ENCODE data around the gene TMEM156.

DNA sequence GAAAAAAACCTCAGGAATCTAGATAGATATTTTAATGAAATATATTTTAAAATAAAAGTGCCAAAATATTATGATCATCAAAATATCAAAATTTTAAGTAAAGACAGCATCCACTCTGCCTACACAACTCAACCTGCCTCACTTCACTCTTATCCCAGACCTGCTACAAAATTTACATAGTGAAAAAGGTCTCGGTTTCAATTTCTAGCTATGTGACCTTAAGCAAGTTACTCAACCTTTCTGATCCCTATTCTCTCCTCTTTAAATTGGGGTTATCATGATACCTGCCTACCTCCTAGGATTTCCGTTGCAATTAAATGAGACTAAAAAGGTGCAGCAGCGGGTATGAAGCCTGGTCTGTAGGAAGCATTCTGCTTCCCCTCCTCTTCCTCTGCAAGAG lies 91.7 kb downstream of the TMEM156 start:
- TF ChIP-seq, protein P1, sequence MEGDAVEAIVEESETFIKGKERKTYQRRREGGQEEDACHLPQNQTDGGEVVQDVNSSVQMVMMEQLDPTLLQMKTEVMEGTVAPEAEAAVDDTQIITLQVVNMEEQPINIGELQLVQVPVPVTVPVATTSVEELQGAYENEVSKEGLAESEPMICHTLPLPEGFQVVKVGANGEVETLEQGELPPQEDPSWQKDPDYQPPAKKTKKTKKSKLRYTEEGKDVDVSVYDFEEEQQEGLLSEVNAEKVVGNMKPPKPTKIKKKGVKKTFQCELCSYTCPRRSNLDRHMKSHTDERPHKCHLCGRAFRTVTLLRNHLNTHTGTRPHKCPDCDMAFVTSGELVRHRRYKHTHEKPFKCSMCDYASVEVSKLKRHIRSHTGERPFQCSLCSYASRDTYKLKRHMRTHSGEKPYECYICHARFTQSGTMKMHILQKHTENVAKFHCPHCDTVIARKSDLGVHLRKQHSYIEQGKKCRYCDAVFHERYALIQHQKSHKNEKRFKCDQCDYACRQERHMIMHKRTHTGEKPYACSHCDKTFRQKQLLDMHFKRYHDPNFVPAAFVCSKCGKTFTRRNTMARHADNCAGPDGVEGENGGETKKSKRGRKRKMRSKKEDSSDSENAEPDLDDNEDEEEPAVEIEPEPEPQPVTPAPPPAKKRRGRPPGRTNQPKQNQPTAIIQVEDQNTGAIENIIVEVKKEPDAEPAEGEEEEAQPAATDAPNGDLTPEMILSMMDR (IDR thresholded peaks at IDR 0.05 in 8 of 11, conservative IDR thresholded peaks at IDR 0.05 in 3 of 11): no peak
- TF ChIP-seq POLR2A (IDR thresholded peaks at IDR 0.05) (no peak), POLR2AphosphoS5 (IDR thresholded peaks at IDR 0.05) (no peak)

Measured in spleen (tissue), 7 donors.